Muscle of leg (tissue), 11 donors: ENCODE data around the gene GOLGA3. TPM values are rescaled to one million over a fixed set of nuclear protein-coding genes. Genes with fewer than 3 reads are reported as not detected.
"Not testable (repeated sequence)": the region's sequence is repeated elsewhere in the genome, so short reads cannot be mapped to it uniquely, and the experiment has no call there.

Experiments
- DNase-seq: peaks from one replicate; pipeline ENCODE4 v3.0.0; 2013
- H3K27ac ChIP-seq: one replicate; pipeline ENCODE4 v1.5.1; 2013; ENCODE audit warnings: mild to moderate bottlenecking, low read length, control low read depth
- H3K27me3 ChIP-seq: one replicate; pipeline ENCODE4 v1.6.1; 2013; ENCODE audit warnings: low read length; ENCODE audit not compliant: control insufficient read depth, insufficient read depth
- H3K36me3 ChIP-seq: one replicate; pipeline ENCODE4 v1.6.1; 2013; ENCODE audit warnings: low read length; ENCODE audit not compliant: control insufficient read depth, insufficient read depth
- H3K4me1 ChIP-seq: one replicate; pipeline ENCODE4 v1.6.1; 2013; ENCODE audit warnings: low read length; ENCODE audit not compliant: control insufficient read depth, insufficient read depth
- H3K4me3 ChIP-seq: one replicate; pipeline ENCODE4 v1.5.1; 2013; ENCODE audit warnings: low read length, control low read depth
- H3K9me3 ChIP-seq: replicated peaks from 2 replicates; pipeline ENCODE4 v1.6.1; 2013; ENCODE audit warnings: low read depth, low read length; ENCODE audit not compliant: control insufficient read depth
- WGBS: methylation state at CpG from one replicate; pipeline ENCODE4 v1.1.5; 2013; ENCODE audit warnings: missing lambda C conversion rate; ENCODE audit not compliant: insufficient coverage; 5-methylcytosine and 5-hydroxymethylcytosine counted together
- polyA plus RNA-seq, 8 donors: library from polyadenylated mRNA; unstranded; fragments of 120-200 nt; gene quantifications; one replicate each; pipeline versions ENCODE4 v1.2.1 to v1.2.3, GENCODE V29; 2013; ENCODE audit warnings: inconsistent platforms in 1 of 8, low replicate concordance in 1 of 8; ENCODE audit not compliant: insufficient read length in 8 of 8, insufficient read depth in 1 of 8
- total RNA-seq: library from RNA; stranded (reverse); fragments of 120-200 nt; gene quantifications from one replicate; pipeline ENCODE4 v1.2.4, GENCODE V29; 2013

The GOLGA3 gene
- total and polyA plus RNA-seq, 9 donors: 31.3 to 57.9 (median 41.3) TPM

GRCh38 chr12:132861558-132861957, 32.9 kb upstream of the GOLGA3 start:
- Histone ChIP-seq H3K4me3 (no peak overlapping the region), H3K36me3 (peaks cover 50% of the 10 kb centered on the region), H3K9me3 (no peaks in the 10 kb centered on the region), H3K4me1 (no peaks in the 10 kb centered on the region), H3K27ac (no peak overlapping the region), H3K27me3 (no peaks in the 10 kb centered on the region)
- DNase-seq: no peak
- WGBS: 82% methylated on average over 8 of the region's 8 CpGs

DNA sequence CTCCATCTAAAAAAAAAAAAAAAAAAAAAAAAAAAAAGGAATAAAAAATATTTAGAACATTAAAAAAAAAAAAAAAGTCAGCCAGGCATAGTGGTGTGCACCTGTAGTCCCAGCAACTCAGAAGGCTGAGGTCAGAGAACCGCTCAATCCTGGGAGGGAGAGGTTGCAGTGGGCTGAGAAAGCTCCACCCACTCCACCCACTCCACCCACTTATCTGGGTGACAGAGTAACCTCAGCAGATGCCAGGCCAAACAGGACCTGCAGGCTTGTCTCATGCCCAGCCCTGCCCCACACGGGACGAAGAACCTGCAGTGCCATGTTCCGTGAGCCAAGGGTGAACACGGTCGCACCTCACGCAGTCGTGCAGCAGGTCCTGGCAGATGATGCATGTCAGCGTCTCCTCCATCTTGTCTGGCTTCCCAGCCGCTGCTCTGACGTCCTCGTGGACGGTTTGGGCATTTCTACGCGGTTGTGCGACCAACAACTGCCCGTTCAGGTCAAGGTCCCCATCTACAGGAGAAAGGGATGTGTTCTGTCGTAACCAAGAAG, 30.1 kb upstream of the GOLGA3 start:
- no peaks in the 10 kb centered on the region for H3K27me3 ChIP-seq
- H3K4me3 ChIP-seq: no peak overlapping the region
- H3K27ac ChIP-seq: no peak overlapping the region
- peaks cover 53% of the 10 kb centered on the region for H3K36me3 ChIP-seq
- no peaks in the 10 kb centered on the region for H3K9me3 ChIP-seq
- H3K4me1 ChIP-seq: no peaks in the 10 kb centered on the region
- DNase-seq: no peak
- WGBS: 93% methylated on average over 17 of the region's 18 CpGs

- not testable (repeated sequence) for H3K4me3 ChIP-seq, DNase-seq, H3K9me3 ChIP-seq, H3K27ac ChIP-seq, H3K27me3 ChIP-seq, H3K4me1 ChIP-seq
- 96% methylated on average over 21 of the region's 21 CpGs for WGBS
- H3K36me3 ChIP-seq: peaks cover 69% of the 10 kb centered on the region
Measured at GRCh38 chr12:132857019-132857418, 28.4 kb upstream of the GOLGA3 start.

DNA sequence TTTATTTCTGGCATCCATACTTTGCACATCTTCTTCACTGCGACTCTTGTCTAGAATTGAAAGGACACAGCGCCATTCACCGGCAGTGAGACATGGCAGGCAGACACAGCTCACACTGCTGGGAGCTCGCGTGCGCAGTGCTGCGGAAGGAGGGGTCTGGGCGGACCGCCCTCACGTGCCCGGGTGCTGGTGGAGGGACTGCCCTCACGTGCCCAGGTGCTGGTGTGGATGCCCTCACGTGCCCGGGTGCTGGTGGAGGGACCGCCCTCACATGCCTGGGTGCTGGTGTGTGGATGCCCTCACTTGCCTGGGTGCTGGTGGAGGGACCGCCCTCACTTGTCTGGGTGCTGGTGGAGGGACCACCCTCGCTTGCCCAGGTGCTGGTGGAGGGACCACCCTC, 27.9 kb upstream of the GOLGA3 start:
- Histone ChIP-seq H3K4me1 (no peaks in the 10 kb centered on the region), H3K27me3 (no peaks in the 10 kb centered on the region), H3K4me3 (no peak overlapping the region), H3K9me3 (no peaks in the 10 kb centered on the region), H3K36me3 (peaks cover 67% of the 10 kb centered on the region), H3K27ac (no peak overlapping the region)
- 95% methylated on average over 16 of the region's 17 CpGs for WGBS
- no peak for DNase-seq

DNA sequence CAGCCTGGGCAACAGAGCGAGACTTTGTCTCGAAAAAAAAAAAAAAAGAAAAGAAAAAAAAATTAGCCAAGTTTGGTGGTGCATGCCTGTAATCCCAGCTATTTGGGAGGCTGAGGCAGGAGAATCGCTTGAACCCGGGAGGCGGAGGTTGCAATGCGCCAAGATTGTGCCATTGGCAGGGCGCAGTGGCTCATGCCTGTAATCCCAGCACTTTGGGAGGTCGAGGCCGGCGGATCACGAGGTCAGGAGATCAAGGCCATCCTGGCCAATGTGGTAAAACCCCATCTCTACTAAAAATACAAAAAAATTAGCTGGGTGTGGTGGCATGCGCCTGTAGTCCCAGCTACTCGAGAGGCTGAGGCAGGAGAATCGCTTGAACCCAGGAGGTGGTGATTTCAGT, 26.5 kb upstream of the GOLGA3 start:
- DNase-seq, H3K4me3 ChIP-seq, H3K9me3 ChIP-seq, H3K4me1 ChIP-seq, H3K27me3 ChIP-seq, H3K27ac ChIP-seq: not testable (repeated sequence)
- WGBS: 86% methylated on average over 7 of the region's 14 CpGs
- H3K36me3 ChIP-seq: peaks cover 66% of the 10 kb centered on the region

- Histone ChIP-seq H3K9me3 (no peaks in the 10 kb centered on the region), H3K4me1 (no peaks in the 10 kb centered on the region), H3K4me3 (no peak overlapping the region), H3K27me3 (no peaks in the 10 kb centered on the region), H3K27ac (no peak overlapping the region), H3K36me3 (peaks cover 66% of the 10 kb centered on the region)
- DNase-seq: no peak
- 94% methylated on average over 49 of the region's 51 CpGs for WGBS
Measured at GRCh38 chr12:132853285-132854092, 24.8 kb upstream of the GOLGA3 start.

DNA sequence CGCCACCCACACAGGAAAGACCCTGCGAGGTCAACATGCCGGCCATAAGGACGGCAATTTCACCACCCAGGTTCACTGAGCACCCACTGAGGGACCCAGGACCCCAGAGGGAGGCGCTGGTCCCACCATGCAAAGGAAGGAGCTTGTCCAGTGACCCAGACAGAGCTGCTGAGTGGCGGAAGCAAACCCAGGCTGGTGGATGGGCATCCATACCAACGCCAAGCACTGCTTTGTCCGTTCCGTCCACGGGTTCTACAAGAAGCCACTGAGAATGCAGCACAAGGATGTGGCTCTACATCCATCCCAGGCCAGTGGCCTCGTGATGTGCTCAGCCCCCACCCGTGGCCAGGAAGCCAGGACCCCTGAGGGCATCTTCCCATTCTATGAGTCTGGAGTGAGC, 23.8 kb upstream of the GOLGA3 start:
- no peaks in the 10 kb centered on the region for H3K27me3 ChIP-seq
- H3K4me3 ChIP-seq: no peak overlapping the region
- no peak overlapping the region for H3K27ac ChIP-seq
- H3K9me3 ChIP-seq: no peaks in the 10 kb centered on the region
- peaks cover 64% of the 10 kb centered on the region for H3K36me3 ChIP-seq
- 96% methylated on average over 10 of the region's 12 CpGs for WGBS
- H3K4me1 ChIP-seq: no peaks in the 10 kb centered on the region
- no peak for DNase-seq

GRCh38 chr12:132851465-132851864, 22.8 kb upstream of the GOLGA3 start:
- H3K27me3 ChIP-seq: no peaks in the 10 kb centered on the region
- H3K27ac ChIP-seq: no peak overlapping the region
- DNase-seq: no peak
- no peaks in the 10 kb centered on the region for H3K4me1 ChIP-seq
- no peaks in the 10 kb centered on the region for H3K9me3 ChIP-seq
- WGBS: 93% methylated on average over 24 of the region's 25 CpGs
- H3K36me3 ChIP-seq: peaks cover 63% of the 10 kb centered on the region
- H3K4me3 ChIP-seq: no peak overlapping the region

DNA sequence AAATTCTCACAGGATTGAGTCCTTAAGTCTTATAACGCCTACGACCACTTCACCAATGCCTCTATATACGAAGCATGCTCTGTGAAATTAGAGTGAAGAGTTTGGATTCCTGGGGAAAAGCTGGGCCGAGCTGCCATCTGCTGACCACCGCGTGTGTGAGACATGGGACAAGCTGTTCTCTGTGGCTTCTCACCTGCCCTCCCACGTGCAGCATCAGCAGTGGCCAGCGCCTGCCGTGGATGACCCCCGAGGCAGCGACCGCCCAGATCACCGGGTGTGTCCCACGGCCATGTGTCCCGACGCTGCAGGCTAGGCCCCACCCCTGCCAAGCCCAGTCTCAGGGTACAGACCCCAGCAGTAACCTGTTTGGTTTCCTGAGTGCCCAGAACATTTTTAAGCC, 21.6 kb upstream of the GOLGA3 start:
- 82% methylated on average over 12 of the region's 16 CpGs for WGBS
- Histone ChIP-seq H3K36me3 (peaks cover 59% of the 10 kb centered on the region), H3K4me1 (no peaks in the 10 kb centered on the region)

DNA sequence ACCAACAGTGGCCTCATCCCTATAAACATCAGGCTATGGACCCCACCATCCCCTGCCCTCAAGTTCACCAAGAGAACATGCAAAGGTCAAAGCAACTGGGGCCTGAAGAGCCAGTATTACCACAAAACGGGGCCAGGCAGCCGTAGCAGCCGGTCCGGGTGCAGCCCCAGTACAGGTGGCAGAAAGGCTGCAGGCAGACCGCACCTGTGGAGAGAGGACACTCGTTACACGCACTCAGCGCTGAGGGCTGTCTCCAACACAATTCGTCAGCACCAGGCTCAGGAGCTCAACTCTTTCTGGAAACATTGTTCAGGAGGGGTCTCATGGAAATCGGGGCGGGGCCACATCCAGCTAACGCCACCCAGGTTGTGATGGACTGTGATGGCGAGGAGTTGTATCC, 19.9 kb upstream of the GOLGA3 start:
- Histone ChIP-seq H3K4me1 (no peaks in the 10 kb centered on the region), H3K27ac (no peak overlapping the region), H3K36me3 (peaks cover 58% of the 10 kb centered on the region), H3K4me3 (no peak overlapping the region), H3K9me3 (no peaks in the 10 kb centered on the region), H3K27me3 (no peaks in the 10 kb centered on the region)
- 91% methylated on average over 12 of the region's 13 CpGs for WGBS
- DNase-seq: no peak

More for the DNA sequence above, 21.6 kb upstream of the GOLGA3 start:
- Histone ChIP-seq H3K9me3 (no peaks in the 10 kb centered on the region), H3K4me3 (no peak overlapping the region), H3K27ac (no peak overlapping the region), H3K27me3 (no peaks in the 10 kb centered on the region)
- DNase-seq: no peak
